Loucy (cell line): ENCODE results near the gene N4BP2L2.

Source experiments
- H2AFZ ChIP-seq: fragments of 200-600 bp; sonication (generic); 2 replicates; pipeline ENCODE4 v1.6.0; 2016; ENCODE audit warnings: antibody characterized with exemption, mild to moderate bottlenecking, low read length, moderate library complexity
- H3F3A ChIP-seq: fragments of 200-600 bp; 2 replicates; pipeline ENCODE4 v1.6.0; 2016; ENCODE audit warnings: antibody characterized with exemption, low read depth, mild to moderate bottlenecking
- H3K27me3 ChIP-seq: fragments of 200-600 bp; sonication (generic); 2 replicates; pipeline ENCODE4 v1.6.1; 2014; ENCODE audit warnings: low read length, mild to moderate bottlenecking; ENCODE audit not compliant: insufficient read depth, poor library complexity, severe bottlenecking
- H3K36me3 ChIP-seq: fragments of 200-600 bp; sonication (generic); 2 replicates; pipeline ENCODE4 v1.6.1; 2016; ENCODE audit warnings: low read length; ENCODE audit not compliant: insufficient read depth
- H3K4me1 ChIP-seq: fragments of 200-600 bp; sonication (generic); 2 replicates; pipeline ENCODE4 v1.5.1; 2014; ENCODE audit warnings: low read length, mild to moderate bottlenecking; ENCODE audit not compliant: insufficient read depth, poor library complexity, severe bottlenecking
- H3K4me2 ChIP-seq: fragments of 200-600 bp; sonication (generic); 2 replicates; pipeline ENCODE4 v1.6.0; 2014; ENCODE audit warnings: antibody characterized with exemption, low read length, low read depth, mild to moderate bottlenecking; ENCODE audit not compliant: poor library complexity, severe bottlenecking
- H3K4me3 ChIP-seq: fragments of 200-600 bp; sonication (generic); 2 replicates; pipeline ENCODE4 v1.5.1; 2014; ENCODE audit warnings: low read length, mild to moderate bottlenecking, mixed read lengths; ENCODE audit not compliant: poor library complexity, severe bottlenecking
- H3K79me2 ChIP-seq: fragments of 200-600 bp; sonication (generic); 2 replicates; pipeline ENCODE4 v1.6.1; 2014; ENCODE audit warnings: low read length; ENCODE audit not compliant: insufficient read depth
- H3K9ac ChIP-seq: fragments of 200-600 bp; sonication (generic); 2 replicates; pipeline ENCODE4 v1.6.0; 2014; ENCODE audit warnings: mild to moderate bottlenecking, low read depth, low read length, moderate library complexity; ENCODE audit not compliant: poor library complexity, severe bottlenecking
- H3K9me2 ChIP-seq: fragments of 200-600 bp; sonication (generic); replicated peaks from 2 replicates; pipeline ENCODE4 v1.6.1; 2016; ENCODE audit warnings: low read depth, low read length, mixed read lengths
- H3K9me3 ChIP-seq: fragments of 200-600 bp; sonication (generic); 2 replicates; pipeline ENCODE4 v1.6.1; 2014; ENCODE audit warnings: mild to moderate bottlenecking, antibody characterized with exemption, low read length, low read depth; ENCODE audit not compliant: insufficient read depth
- H4K20me1 ChIP-seq: fragments of 200-600 bp; sonication (generic); 2 replicates; pipeline ENCODE4 v1.6.0; 2014; ENCODE audit warnings: antibody characterized with exemption, low read length, mild to moderate bottlenecking; ENCODE audit not compliant: insufficient read depth, poor library complexity, severe bottlenecking
- EZH2phosphoT487 ChIP-seq: fragments of 200-600 bp; IDR thresholded peaks from 2 replicates; pipeline ENCODE4 v1.6.1; 2018; ENCODE audit warnings: antibody characterized with exemption, mild to moderate bottlenecking, moderate library complexity, borderline replicate concordance
- TF ChIP-seq, protein P1 (sequence below): fragments of 200-600 bp; sonication (generic); conservative IDR thresholded peaks from 2 replicates; pipeline ENCODE4 v1.5.1; 2014; ENCODE audit warnings: mild to moderate bottlenecking, antibody characterized with exemption, low read length

The N4BP2L2 gene

DNA sequence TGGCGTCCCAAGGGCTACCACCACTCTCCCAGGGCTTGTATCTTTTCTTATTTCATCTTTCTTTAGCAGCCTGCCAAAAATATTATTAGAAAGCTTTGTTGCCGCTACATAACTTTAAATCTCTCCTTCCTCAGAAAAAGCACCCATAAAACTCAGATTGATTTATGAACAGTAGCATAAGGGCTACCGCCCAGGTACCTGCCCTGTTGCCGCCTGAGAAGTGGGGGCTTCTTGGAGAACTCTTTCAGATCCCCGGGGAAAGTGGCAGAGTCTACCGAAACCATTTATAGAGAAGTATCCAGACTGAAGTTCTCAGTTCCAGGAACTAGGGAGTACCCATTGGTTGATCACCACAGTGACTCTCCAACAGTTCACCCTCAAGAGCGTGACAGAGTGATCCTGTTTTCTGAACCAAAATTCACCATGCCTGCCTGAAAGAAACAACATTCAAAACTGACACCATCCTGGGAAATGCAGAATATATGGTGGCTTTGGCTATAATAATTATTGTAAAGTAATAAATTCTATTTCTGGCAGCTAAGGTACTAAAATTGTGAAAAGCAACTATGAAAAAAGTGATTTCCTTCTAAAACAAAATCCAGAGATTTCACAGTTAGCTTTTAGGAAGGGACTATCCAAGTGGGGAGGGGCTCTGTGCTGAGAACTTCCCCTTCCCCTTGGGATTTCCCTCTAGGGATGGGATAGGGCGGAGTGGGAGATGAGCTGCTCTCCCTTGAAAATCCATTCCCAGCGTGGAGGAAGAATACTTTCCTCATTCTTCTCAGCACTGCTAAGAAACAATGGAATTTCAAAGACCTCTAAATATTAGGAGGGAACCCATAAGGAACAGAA is 109.8 kb downstream of the N4BP2L2 start:
- Histone ChIP-seq H3K4me2 (peak overlapping the region; percentile 91), H3K27me3 (no peaks in the 10 kb centered on the region), H3K9me2 (no peaks in the 10 kb centered on the region), H3K4me3 (peak overlapping the region; percentile 95), H3K9ac (peak overlapping the region; percentile 81), H3K36me3 (no peaks in the 10 kb centered on the region), H2AFZ (peak overlapping the region; percentile 95), H3K79me2 (peaks cover 37% of the 10 kb centered on the region), H3F3A (peaks cover 5% of the 10 kb centered on the region; the same call in 1 of the 2 replicates), H3K9me3 (no peaks in the 10 kb centered on the region), H4K20me1 (peaks cover 19% of the 10 kb centered on the region), H3K4me1 (peaks cover 42% of the 10 kb centered on the region)
- TF ChIP-seq EZH2phosphoT487 = no peak
- TF ChIP-seq, protein P1, sequence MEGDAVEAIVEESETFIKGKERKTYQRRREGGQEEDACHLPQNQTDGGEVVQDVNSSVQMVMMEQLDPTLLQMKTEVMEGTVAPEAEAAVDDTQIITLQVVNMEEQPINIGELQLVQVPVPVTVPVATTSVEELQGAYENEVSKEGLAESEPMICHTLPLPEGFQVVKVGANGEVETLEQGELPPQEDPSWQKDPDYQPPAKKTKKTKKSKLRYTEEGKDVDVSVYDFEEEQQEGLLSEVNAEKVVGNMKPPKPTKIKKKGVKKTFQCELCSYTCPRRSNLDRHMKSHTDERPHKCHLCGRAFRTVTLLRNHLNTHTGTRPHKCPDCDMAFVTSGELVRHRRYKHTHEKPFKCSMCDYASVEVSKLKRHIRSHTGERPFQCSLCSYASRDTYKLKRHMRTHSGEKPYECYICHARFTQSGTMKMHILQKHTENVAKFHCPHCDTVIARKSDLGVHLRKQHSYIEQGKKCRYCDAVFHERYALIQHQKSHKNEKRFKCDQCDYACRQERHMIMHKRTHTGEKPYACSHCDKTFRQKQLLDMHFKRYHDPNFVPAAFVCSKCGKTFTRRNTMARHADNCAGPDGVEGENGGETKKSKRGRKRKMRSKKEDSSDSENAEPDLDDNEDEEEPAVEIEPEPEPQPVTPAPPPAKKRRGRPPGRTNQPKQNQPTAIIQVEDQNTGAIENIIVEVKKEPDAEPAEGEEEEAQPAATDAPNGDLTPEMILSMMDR = no peak

GRCh38 chr13:32427852-32428580 is 110.6 kb downstream of the N4BP2L2 start, which contains the start of gene N4BP2L1:
Gene N4BP2L1 (minus strand): TSS chr13:32428130. CDS start chr13:32428082, 48 bp downstream.
- Histone ChIP-seq H3K36me3 (no peaks in the 10 kb centered on the region), H3K27me3 (no peaks in the 10 kb centered on the region), H3K4me1 (peaks cover 49% of the 10 kb centered on the region), H3K9me2 (no peaks in the 10 kb centered on the region), H3K9ac (peak within 1 kb of the TSS; percentile 81), H3K9me3 (no peaks in the 10 kb centered on the region), H3F3A (peaks cover 5% of the 10 kb centered on the region; the same call in 1 of the 2 replicates), H4K20me1 (peaks cover 19% of the 10 kb centered on the region), H2AFZ (peak within 1 kb of the TSS; percentile 95), H3K4me3 (peak within 1 kb of the TSS; percentile 95), H3K79me2 (peaks cover 45% of the 10 kb centered on the region), H3K4me2 (peak within 1 kb of the TSS; percentile 91)
- no peak for TF ChIP-seq EZH2phosphoT487
- TF ChIP-seq, protein P1 = no peak

GRCh38 chr13:32426990-32427851 is 111.4 kb downstream of the N4BP2L2 start:
- Histone ChIP-seq H3K9me3 (no peaks in the 10 kb centered on the region), H3F3A (peaks cover 5% of the 10 kb centered on the region; the same call in 1 of the 2 replicates), H2AFZ (peak overlapping the region; percentile 85), H3K9ac (peak overlapping the region; percentile 81), H3K4me1 (peaks cover 51% of the 10 kb centered on the region), H4K20me1 (peaks cover 19% of the 10 kb centered on the region), H3K9me2 (no peaks in the 10 kb centered on the region), H3K79me2 (peaks cover 53% of the 10 kb centered on the region), H3K36me3 (no peaks in the 10 kb centered on the region), H3K4me3 (peak overlapping the region; percentile 95), H3K4me2 (peak overlapping the region; percentile 91), H3K27me3 (no peaks in the 10 kb centered on the region)
- TF ChIP-seq EZH2phosphoT487 = no peak
- TF ChIP-seq, protein P1 = no peak
